ENCODE results near the gene URM1.

Gene URM1

GRCh38 chr9:128360826-128361225 is 10.3 kb upstream of the URM1 start:
- in situ Hi-C loops (cut with HindIII; ENCODE audit: low pct_ligation_motif_present, low sequenced_read_pairs) = no loop called here
- H3K4me3 ChIP-seq (ENCODE audit: low read depth, low read length) = no peak overlapping the region
- no peak overlapping the region for H3K27ac ChIP-seq
- no peak for DNase-seq
- H3K27me3 ChIP-seq (replicated peaks) = no peaks in the 10 kb centered on the region
- no peak for TF ChIP-seq CTCF (IDR thresholded peaks at IDR 0.05; ENCODE audit: low read depth, low read length, missing control alignments)
- peaks cover 3% of the 10 kb centered on the region for H3K36me3 ChIP-seq (replicated peaks)

- Histone ChIP-seq H3K4me3 (ENCODE audit: low read depth, low read length) (peak overlapping the region; percentile 60), H3K36me3 (replicated peaks) (peaks cover 2% of the 10 kb centered on the region), H3K27me3 (replicated peaks) (no peaks in the 10 kb centered on the region), H3K27ac (no peak overlapping the region)
- in situ Hi-C loops (cut with HindIII; ENCODE audit: low pct_ligation_motif_present, low sequenced_read_pairs) = no loop called here
- no peak for TF ChIP-seq CTCF (IDR thresholded peaks at IDR 0.05; ENCODE audit: low read depth, low read length, missing control alignments)
- no peak for DNase-seq
Observed at GRCh38 chr9:128361296-128361985, 9.7 kb upstream of the URM1 start.

GRCh38 chr9:128361986-128362646 is 9.1 kb upstream of the URM1 start:
- H3K27me3 ChIP-seq (replicated peaks) = no peaks in the 10 kb centered on the region
- peak; percentile 75 for DNase-seq
- no peak overlapping the region for H3K27ac ChIP-seq
- H3K36me3 ChIP-seq (replicated peaks) = peaks cover 2% of the 10 kb centered on the region
- in situ Hi-C loops (cut with HindIII; ENCODE audit: low pct_ligation_motif_present, low sequenced_read_pairs) = no loop called here
- peak; percentile 91 for TF ChIP-seq CTCF (IDR thresholded peaks at IDR 0.05; ENCODE audit: low read depth, low read length, missing control alignments)
- H3K4me3 ChIP-seq (ENCODE audit: low read depth, low read length) = peak overlapping the region; percentile 60

GRCh38 chr9:128362774-128363173 is 8.4 kb upstream of the URM1 start:
- no peak overlapping the region for H3K4me3 ChIP-seq (ENCODE audit: low read depth, low read length)
- H3K36me3 ChIP-seq (replicated peaks) = peaks cover 2% of the 10 kb centered on the region
- no peak for DNase-seq
- no peak overlapping the region for H3K27ac ChIP-seq
- H3K27me3 ChIP-seq (replicated peaks) = no peaks in the 10 kb centered on the region
- no peak for TF ChIP-seq CTCF (IDR thresholded peaks at IDR 0.05; ENCODE audit: low read depth, low read length, missing control alignments)
- in situ Hi-C loops (cut with HindIII; ENCODE audit: low pct_ligation_motif_present, low sequenced_read_pairs) = no loop called here

- H3K4me3 ChIP-seq (ENCODE audit: low read depth, low read length) = no peak overlapping the region
- no peak for TF ChIP-seq CTCF (IDR thresholded peaks at IDR 0.05; ENCODE audit: low read depth, low read length, missing control alignments)
- H3K36me3 ChIP-seq (replicated peaks) = no peaks in the 10 kb centered on the region
- H3K27ac ChIP-seq = no peak overlapping the region
- DNase-seq = no peak
- H3K27me3 ChIP-seq (replicated peaks) = no peaks in the 10 kb centered on the region
- in situ Hi-C loops (cut with HindIII; ENCODE audit: low pct_ligation_motif_present, low sequenced_read_pairs) = no loop called here
Observed at GRCh38 chr9:128365525-128365924, 5.6 kb upstream of the URM1 start.
